ENCODE data around the gene TJP1. TPM values are rescaled to one million over a fixed set of nuclear protein-coding genes. Genes with fewer than 3 reads are reported as not detected.
A peak's percentile ranks its signal among the peaks of the same experiment; 100 is the strongest.
"Not testable (repeated sequence)": the region's sequence is repeated elsewhere in the genome, so short reads cannot be mapped to it uniquely, and the experiment has no call there.

TJP1 gene
- total and polyA plus RNA-seq, 12 donors: 15.0 to 68.3 (median 50.1) TPM

GRCh38 chr15:29765898-29766527 lies 56.3 kb downstream of the TJP1 start:
- intact Hi-C loops (cut with DNase I): no loop called here
- WGBS, 4 donors: 64 to 77% (median 69%) methylated on average over 8 of the region's 8 CpGs
- peaks cover 0 to 13% of the 10 kb centered on the region in 2 donors for H3K36me3 ChIP-seq (replicated peaks in 1 of 2)
- no peak overlapping the region for H3K27ac ChIP-seq
- peak in 2 of 7 donors; percentile 11 to 18 for DNase-seq
- H3K4me3 ChIP-seq: no peak overlapping the region
- TF ChIP-seq POLR2A (IDR thresholded peaks at IDR 0.05): no peak
- no peaks in the 10 kb centered on the region for H3K27me3 ChIP-seq
- H3K4me1 ChIP-seq (replicated peaks in 1 of 2): no peaks in the 10 kb centered on the region
- H3K9me3 ChIP-seq (replicated peaks in 1 of 3): no peaks in the 10 kb centered on the region

- Histone ChIP-seq H3K36me3 (replicated peaks in 1 of 2) (peaks cover 0 to 17% of the 10 kb centered on the region in 2 donors), H3K4me1 (replicated peaks in 1 of 2) (no peaks in the 10 kb centered on the region), H3K27ac (no peak overlapping the region), H3K27me3 (no peaks in the 10 kb centered on the region), H3K9me3 (replicated peaks in 1 of 3) (no peaks in the 10 kb centered on the region), H3K4me3 (no peak overlapping the region)
- intact Hi-C loops (cut with DNase I): no loop called here
- no peak for DNase-seq
- TF ChIP-seq CTCF (IDR thresholded peaks at IDR 0.05): no peak
- 85 to 97% (median 91%) methylated on average over 3 of the region's 3 CpGs for WGBS, 4 donors
Measured at GRCh38 chr15:29765234-29765841, 56.9 kb downstream of the TJP1 start.

- TF ChIP-seq POLR2A (IDR thresholded peaks at IDR 0.05) (no peak), CTCF (IDR thresholded peaks at IDR 0.05) (no peak)
- H3K9me3 ChIP-seq (replicated peaks in 1 of 3): no peaks in the 10 kb centered on the region
- no peak overlapping the region for H3K27ac ChIP-seq
- H3K4me1 ChIP-seq (replicated peaks in 1 of 2): peaks cover 0 to 19% of the 10 kb centered on the region in 2 donors
- WGBS, 4 donors: 85 to 92% (median 92%) methylated on average over 2 of the region's 2 CpGs
- intact Hi-C loops (cut with DNase I): loop anchor here in 1 of 2 donors (10.0 kb wide), 1 partner anchor 175 kb away; no protein-coding TSS in a partner anchor
- H3K27me3 ChIP-seq: no peaks in the 10 kb centered on the region
- no peak for DNase-seq
- H3K4me3 ChIP-seq: no peak overlapping the region
- peaks cover 0 to 17% of the 10 kb centered on the region in 2 donors for H3K36me3 ChIP-seq (replicated peaks in 1 of 2)
Measured at GRCh38 chr15:29759596-29759995, 62.7 kb downstream of the TJP1 start.

- TF ChIP-seq CTCF (IDR thresholded peaks at IDR 0.05) (no peak), POLR2A (IDR thresholded peaks at IDR 0.05) (no peak)
- peaks cover 0 to 19% of the 10 kb centered on the region in 2 donors for H3K4me1 ChIP-seq (replicated peaks in 1 of 2)
- H3K4me3 ChIP-seq: no peak overlapping the region
- H3K36me3 ChIP-seq (replicated peaks in 1 of 2): peaks cover 0 to 17% of the 10 kb centered on the region in 2 donors
- peak overlapping the region in 1 of 5 donors; percentile 6 for H3K27ac ChIP-seq
- no peaks in the 10 kb centered on the region for H3K9me3 ChIP-seq (replicated peaks in 1 of 3)
- no peaks in the 10 kb centered on the region for H3K27me3 ChIP-seq
- WGBS, 4 donors: 32 to 40% (median 36%) methylated on average over 5 of the region's 5 CpGs
- intact Hi-C loops (cut with DNase I): loop anchor here in 1 of 2 donors (10.0 kb wide), 1 partner anchor 178 kb away; no protein-coding TSS in a partner anchor
- DNase-seq: no peak
Measured at GRCh38 chr15:29756358-29757267, 65.7 kb downstream of the TJP1 start.

- intact Hi-C loops (cut with DNase I): loop anchor here in 1 of 2 donors (10.0 kb wide), 1 partner anchor 181 kb away; no protein-coding TSS in a partner anchor
- H3K27ac ChIP-seq; H3K4me3 ChIP-seq; DNase-seq; H3K27me3 ChIP-seq; H3K9me3 ChIP-seq (replicated peaks in 1 of 3); H3K36me3 ChIP-seq (replicated peaks in 1 of 2): not testable (repeated sequence)
- H3K4me1 ChIP-seq (replicated peaks in 1 of 2): peaks cover 0 to 19% of the 10 kb centered on the region in 2 donors
- 90 to 96% (median 94%) methylated on average over 2 of the region's 2 CpGs for WGBS, 4 donors
Measured at GRCh38 chr15:29754009-29754408, 68.3 kb downstream of the TJP1 start.
